H54 (cell line): ENCODE results near the gene ADPRS.

Source experiments
- DNase-seq: peaks from one replicate; pipeline ENCODE4 v3.0.0; 2011; ENCODE audit warnings: low spot score, mixed read lengths; ENCODE audit not compliant: insufficient read length
- FAIRE-seq: peaks from 3 replicates; lab custom pipeline; 2011; peaks lifted over from hg19 to GRCh38; lab: Jason Lieb, UNC
- POLR2A ChIP-seq: IDR thresholded peaks from 2 replicates; pipeline ENCODE4 v1.6.1; 2011; ENCODE audit warnings: low read depth, mild to moderate bottlenecking, low read length

ADPRS gene

GRCh38 chr1:36093226-36093625 lies 4.5 kb downstream of the ADPRS start:
- TF ChIP-seq POLR2A = no peak
- DNase-seq (no peak), FAIRE-seq (no peak)

GRCh38 chr1:36093929-36094328 lies 5.2 kb downstream of the ADPRS start:
- no peak for TF ChIP-seq POLR2A
- FAIRE-seq (no peak), DNase-seq (no peak)

- TF ChIP-seq POLR2A = no peak
- no peak for FAIRE-seq
- DNase-seq = no peak
Measured at GRCh38 chr1:36094621-36095061, 5.9 kb downstream of the ADPRS start.

- DNase-seq = no peak
- no peak for TF ChIP-seq POLR2A
- no peak for FAIRE-seq
Measured at GRCh38 chr1:36095760-36096405, 7.2 kb downstream of the ADPRS start.

GRCh38 chr1:36096500-36097432 lies 8.1 kb downstream of the ADPRS start:
- DNase-seq = no peak
- no peak for TF ChIP-seq POLR2A
- FAIRE-seq = no peak

GRCh38 chr1:36097693-36098585 lies 9.2 kb downstream of the ADPRS start:
- DNase-seq = no peak
- FAIRE-seq = no peak
- no peak for TF ChIP-seq POLR2A

- DNase-seq (no peak), FAIRE-seq (no peak)
- no peak for TF ChIP-seq POLR2A
Measured at GRCh38 chr1:36098650-36099365, 10.1 kb downstream of the ADPRS start.

GRCh38 chr1:36099681-36100341 lies 11.1 kb downstream of the ADPRS start:
- FAIRE-seq = no peak
- DNase-seq = peak; percentile 78

GRCh38 chr1:36100376-36100775 lies 11.7 kb downstream of the ADPRS start:
- FAIRE-seq = no peak
- no peak for TF ChIP-seq POLR2A
- no peak for DNase-seq

More at GRCh38 chr1:36099681-36100341, 11.1 kb downstream of the ADPRS start:
- no peak for TF ChIP-seq POLR2A

GRCh38 chr1:36101546-36101945 lies 12.9 kb downstream of the ADPRS start:
- FAIRE-seq = no peak
- no peak for TF ChIP-seq POLR2A
- no peak for DNase-seq

- FAIRE-seq = no peak
- TF ChIP-seq POLR2A = no peak
Measured at GRCh38 chr1:36106269-36106668, 17.6 kb downstream of the ADPRS start.

GRCh38 chr1:36107394-36107793 lies 18.7 kb downstream of the ADPRS start:
- TF ChIP-seq POLR2A = no peak
- no peak for DNase-seq
- no peak for FAIRE-seq

More at GRCh38 chr1:36106269-36106668, 17.6 kb downstream of the ADPRS start:
- no peak for DNase-seq
